Measurements from ENCODE around the gene ADSL.

DNA sequence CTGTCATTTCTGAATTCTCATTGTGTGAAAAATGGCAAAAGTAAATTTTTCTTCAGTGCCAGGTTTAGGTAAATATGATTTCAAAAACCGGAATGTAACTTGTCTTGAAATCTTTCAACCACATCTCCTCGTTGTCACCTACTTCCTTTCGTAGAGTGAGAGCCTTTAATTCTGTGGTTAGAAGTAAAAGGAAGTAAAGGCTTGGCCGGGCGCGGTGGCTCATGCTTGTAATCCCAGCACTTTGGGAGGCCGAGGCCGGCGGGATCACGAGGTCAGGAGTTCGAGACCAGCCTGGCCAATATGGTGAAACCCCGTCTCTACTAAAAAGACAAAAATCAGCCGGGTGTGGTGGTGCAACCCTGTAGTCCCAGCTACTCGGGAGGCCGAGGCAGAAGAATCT lies 53.9 kb downstream of the ADSL start:
- TF ChIP-seq, protein P1, sequence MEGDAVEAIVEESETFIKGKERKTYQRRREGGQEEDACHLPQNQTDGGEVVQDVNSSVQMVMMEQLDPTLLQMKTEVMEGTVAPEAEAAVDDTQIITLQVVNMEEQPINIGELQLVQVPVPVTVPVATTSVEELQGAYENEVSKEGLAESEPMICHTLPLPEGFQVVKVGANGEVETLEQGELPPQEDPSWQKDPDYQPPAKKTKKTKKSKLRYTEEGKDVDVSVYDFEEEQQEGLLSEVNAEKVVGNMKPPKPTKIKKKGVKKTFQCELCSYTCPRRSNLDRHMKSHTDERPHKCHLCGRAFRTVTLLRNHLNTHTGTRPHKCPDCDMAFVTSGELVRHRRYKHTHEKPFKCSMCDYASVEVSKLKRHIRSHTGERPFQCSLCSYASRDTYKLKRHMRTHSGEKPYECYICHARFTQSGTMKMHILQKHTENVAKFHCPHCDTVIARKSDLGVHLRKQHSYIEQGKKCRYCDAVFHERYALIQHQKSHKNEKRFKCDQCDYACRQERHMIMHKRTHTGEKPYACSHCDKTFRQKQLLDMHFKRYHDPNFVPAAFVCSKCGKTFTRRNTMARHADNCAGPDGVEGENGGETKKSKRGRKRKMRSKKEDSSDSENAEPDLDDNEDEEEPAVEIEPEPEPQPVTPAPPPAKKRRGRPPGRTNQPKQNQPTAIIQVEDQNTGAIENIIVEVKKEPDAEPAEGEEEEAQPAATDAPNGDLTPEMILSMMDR (IDR thresholded peaks at IDR 0.05; ENCODE audit: low read depth, low read length) = no peak
- no peak for TF ChIP-seq EZH2phosphoT487 (IDR thresholded peaks at IDR 0.05; ENCODE audit: low read depth)
